Hippocampal formation (tissue), 2 donors: Measurements from ENCODE around the gene PRDM16.
"Not testable (repeated sequence)": the region's sequence is repeated elsewhere in the genome, so short reads cannot be mapped to it uniquely, and the experiment has no call there.

Experiments
- DNase-seq, 2 donors: peaks; one replicate each; lab custom pipeline; 2025; lab: John Stamatoyannopoulos, UW

The PRDM16 gene

GRCh38 chr1:3277623-3278022, 208.6 kb downstream of the PRDM16 start:
- DNase-seq: no peak

- no peak for DNase-seq
Measured at GRCh38 chr1:3278416-3279181, 209.6 kb downstream of the PRDM16 start.

DNA sequence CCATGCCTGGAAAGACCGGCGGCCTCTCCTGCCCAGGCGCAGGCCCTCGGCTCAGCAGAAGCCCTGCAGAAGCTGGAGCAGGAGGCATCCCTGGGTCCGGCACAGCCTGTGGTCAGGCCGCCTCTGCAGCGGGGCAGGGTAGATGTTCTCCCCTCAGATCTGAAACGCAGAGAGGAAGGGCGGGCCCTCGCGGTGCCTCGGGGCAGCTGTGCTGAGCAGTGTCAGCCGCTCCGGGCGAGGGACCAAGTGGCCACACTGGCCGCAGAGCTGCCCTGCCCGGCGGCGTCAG, 210.1 kb downstream of the PRDM16 start:
- DNase-seq: no peak

DNA sequence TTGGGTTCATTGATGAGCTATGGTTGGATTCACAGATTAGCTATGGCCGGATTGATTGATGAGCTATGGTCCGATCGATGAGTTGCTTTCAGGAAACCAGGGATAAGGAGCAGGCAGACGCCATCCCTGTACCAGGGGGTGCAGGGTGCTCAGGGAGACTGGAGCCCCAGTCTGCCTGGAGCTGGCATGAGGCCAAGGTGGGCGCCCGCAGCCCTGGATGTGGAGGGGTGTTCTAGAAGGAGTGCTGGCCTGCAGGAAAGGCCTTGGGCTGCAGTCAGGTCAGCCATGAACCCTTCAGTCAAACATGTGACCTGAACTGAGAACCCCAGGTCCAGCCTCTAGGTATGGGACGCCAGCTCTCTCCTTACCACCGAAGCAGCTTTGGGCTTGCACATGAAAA, 212.7 kb downstream of the PRDM16 start:
- DNase-seq: no peak

DNA sequence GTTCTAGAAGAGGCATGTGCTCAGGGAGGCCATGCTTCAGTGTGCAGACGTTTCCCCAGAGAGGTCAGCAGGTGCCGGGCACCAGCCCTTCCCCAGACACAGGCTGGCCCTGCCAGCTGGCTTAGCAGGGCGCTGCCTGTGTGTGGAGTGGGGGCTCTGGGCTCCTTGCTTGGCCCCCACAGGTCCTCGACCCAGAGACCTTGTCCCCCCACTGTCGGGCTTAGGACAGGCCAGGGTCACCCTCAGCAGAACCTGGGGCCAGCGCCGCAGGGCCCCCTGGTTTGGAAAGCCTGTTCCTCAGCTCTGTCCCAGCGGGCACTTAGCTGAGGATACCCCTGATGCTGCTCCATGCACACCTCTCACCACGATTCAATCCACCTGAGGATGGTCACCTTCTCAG, 213.2 kb downstream of the PRDM16 start:
- no peak for DNase-seq

- DNase-seq: no peak
Measured at GRCh38 chr1:3282656-3283430, 213.8 kb downstream of the PRDM16 start.

- DNase-seq: peak; percentile 8 to 50
Measured at GRCh38 chr1:3283849-3284248, 214.8 kb downstream of the PRDM16 start.

DNA sequence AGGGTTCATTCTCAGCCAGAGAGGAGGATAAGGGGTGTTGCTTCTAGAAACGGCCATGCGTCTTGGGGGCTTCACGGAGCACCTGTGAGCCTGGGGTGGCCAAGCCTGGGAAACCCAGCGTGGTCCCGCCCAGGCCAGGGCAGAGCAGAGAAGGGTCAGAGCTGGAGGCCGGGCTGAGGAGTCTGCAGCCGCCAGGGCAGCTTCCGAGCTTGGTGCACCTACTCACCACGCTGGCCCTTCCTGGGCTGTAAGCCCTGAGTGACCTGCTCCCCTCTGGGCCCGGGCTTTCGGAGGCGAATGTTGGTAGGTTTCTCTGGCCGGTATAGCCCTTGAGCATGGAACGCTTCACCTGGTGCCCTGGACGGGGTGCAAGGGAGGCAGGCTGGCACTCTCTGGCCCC, 215.7 kb downstream of the PRDM16 start:
- DNase-seq: no peak

GRCh38 chr1:3285106-3285740, 216.2 kb downstream of the PRDM16 start:
- no peak for DNase-seq

GRCh38 chr1:3287095-3287494, 218.1 kb downstream of the PRDM16 start:
- not testable (repeated sequence) for DNase-seq

- no peak for DNase-seq
Measured at GRCh38 chr1:3287656-3288160, 218.7 kb downstream of the PRDM16 start.

- DNase-seq: no peak
Measured at GRCh38 chr1:3289502-3289901, 220.5 kb downstream of the PRDM16 start.

DNA sequence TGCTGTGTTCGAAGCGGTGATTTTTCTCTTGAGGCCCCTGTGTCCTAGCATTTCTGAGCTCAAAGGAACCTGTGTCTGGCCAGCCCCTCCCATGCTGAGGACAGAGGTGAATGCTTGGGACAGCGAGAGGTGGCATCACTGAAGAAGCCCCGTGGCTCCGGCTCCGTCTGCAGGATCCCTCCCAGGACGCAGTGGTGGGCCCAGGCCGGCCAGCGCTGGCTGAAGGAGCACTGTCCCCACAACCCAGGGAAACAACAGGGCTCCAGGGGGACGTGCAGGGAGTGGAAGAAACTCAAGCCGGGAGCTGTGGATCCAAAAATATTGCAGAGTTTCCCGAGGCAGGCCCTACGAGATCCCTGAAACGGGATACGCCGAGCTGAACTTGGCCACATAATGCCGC, 221.4 kb downstream of the PRDM16 start:
- no peak for DNase-seq

DNA sequence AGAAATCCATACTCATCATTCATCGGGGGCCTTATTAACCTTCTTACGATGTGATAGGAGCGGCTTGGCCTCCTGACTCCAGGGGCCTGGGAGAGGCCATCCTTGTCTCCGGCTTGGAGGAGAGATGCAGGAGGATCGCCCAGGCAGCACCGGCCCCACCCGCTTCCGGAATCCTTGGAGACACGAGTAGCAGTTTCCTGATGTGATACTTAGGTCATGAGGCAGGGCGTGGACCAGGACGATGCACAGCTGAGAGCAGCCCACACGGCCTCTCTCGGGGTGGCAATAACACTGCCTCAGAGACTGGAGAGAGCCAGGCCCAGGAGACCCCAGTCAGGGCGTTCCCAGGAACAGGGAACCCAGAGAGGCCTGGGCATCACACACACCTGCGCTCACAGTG, 221.9 kb downstream of the PRDM16 start:
- DNase-seq: no peak

GRCh38 chr1:3292051-3292722, 223.2 kb downstream of the PRDM16 start:
- DNase-seq: no peak

GRCh38 chr1:3292868-3293562, 224.0 kb downstream of the PRDM16 start:
- no peak for DNase-seq

- DNase-seq: no peak
Measured at GRCh38 chr1:3293563-3294080, 224.6 kb downstream of the PRDM16 start.

DNA sequence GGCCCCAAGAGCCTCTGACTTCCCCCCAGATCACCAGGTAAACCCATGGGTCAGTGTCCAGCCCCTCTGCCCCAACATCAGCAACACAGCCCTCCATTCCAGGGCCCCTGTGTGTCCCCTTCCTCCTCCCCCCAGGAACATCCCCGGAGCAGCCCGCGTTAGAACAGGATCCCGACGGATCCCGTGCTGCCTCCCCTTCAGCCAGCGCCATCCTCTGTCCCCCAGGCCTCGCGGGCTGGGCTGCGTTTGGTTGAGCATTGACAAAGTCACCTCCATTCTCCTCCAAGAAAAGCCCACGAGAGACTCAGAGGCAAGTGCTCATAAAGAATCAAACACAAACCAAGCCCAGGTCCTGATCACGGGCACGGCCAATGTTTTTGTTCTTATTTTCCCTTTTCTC, 225.4 kb downstream of the PRDM16 start:
- no peak for DNase-seq

DNA sequence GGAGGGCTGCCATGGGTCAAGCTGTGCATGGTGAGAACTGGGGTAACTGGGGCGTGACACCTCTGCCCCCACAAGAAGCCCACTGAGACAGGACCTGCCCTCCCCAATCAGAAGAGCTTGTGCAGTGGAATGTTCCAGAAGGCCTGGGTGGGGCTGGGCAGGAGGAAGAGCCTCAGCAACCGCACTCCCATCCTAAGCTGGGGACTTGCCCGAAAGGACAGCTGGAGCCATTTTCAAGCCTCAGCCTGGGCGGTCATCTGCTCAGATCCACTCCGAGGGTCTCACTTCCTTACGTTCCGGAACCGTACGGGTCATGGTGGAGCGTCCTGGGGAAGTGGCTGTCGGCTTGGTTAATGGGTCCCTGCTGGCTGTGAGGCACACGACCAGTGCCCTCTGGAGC, 226.8 kb downstream of the PRDM16 start:
- no peak for DNase-seq

DNA sequence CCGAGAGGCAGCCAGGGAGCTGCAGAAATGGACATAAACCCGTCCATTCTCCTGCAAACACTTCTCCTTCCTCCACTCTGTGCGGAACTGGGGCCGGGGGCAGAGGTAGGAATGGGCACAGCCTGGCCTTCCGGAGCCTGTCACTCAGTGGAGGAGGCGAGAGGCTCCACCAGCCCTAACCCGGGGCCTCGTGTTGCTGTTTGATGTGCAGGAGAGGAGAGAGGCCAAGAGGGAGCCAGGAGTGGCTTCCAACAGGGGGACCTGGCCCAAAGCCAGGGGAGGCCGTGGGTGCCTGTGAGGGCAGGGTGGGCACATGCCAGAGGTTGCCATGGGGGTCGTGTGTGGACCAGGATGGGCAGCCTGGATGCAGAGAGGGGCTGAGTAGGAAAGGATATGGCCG, 227.3 kb downstream of the PRDM16 start:
- no peak for DNase-seq

- DNase-seq: no peak
Measured at GRCh38 chr1:3296826-3297225, 227.8 kb downstream of the PRDM16 start.

GRCh38 chr1:3297756-3298155, 228.8 kb downstream of the PRDM16 start:
- DNase-seq: no peak
